NCI-H2196 treated with DMSO at 0.1 percent for 48 hours (cell line): ENCODE results near the gene RPLP2.

Experiments used
- DNase-seq: peaks from one replicate; lab custom pipeline; 2025; ENCODE audit not compliant: unreplicated experiment; lab: John Stamatoyannopoulos, UW

Gene RPLP2

DNA sequence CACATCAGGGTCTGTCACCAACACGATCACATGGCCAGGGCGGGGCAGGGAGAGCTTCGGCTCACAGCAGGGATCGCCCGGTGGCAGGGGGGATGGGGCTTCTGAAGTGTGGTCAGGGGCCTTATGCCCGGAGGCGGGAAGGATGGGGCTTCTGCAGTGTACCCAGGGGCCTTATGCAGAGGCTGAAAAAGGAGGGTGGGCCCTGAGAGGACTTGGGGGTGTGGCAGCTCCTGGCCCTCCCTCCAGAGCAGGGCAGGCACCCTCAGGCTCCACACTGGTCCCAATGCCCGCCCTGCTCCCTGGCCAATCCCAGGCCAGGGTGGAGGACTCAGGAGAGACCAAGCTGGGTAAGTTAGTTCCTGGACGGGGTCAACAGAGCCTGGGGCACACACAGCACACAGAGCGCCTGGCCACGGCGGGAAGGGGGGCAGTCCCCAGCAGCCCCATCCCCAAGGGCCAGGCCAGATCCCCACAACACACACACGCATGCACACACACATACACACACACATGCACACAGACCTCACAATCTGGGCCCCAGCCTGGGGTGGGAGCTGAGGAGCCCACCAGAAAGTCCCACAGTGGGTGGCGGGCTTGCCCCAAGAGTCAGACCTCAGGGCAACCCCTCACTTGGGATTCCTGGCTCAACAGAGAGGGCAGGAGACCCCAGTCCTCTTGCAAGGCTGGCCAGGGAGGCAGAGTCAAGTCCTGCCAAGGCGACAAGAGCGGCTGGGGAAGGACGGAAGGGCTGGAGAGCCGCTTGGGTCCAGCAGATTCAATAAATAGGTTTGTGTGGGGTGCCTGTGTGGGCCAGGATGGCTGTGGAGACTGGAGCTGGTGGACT is 18.8 kb upstream of the RPLP2 start:
- DNase-seq, result no peak

DNA sequence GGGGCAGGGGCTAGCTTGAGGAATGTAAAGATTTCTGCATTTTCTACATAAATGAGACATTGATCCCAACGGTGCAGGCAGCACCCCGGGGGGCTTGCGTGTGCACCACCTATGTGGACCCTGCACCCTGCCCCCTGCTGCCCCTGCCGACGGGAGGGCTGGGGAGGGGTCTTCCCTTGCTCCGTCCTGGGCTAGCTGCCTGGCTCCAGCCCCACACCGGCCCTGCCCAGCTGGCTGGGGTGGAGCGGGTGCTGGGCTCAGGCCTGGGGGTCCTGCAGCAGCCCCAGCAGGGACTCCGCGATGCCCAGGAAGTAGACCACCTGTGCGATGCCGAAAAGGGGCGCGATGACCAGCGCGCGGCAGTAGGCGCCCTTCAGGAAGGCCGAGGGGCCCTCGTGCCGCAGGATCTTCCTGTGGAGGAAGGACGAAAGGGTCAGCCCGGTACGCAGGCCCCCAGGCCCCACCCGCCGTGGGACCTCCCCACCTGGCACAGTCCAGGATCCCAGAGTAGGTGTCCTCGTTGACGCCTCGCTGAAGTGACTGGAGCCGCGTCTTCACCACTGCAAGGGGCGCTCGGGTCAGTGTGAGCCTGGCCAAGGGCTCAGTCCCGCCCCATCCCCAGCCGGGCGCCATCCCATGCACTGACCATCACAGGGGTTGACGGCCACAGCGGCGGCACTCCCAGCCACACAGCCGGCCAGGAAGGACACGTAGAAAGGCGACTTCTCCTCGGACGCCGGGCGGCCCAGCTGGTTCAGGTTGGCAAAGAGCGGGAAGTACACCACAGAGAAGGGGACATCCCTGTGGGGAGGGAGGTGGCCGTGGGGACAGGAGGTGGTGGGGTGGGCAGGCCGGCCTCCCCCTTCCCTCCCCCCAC is 17.9 kb upstream of the RPLP2 start:
- no peak for DNase-seq

DNA sequence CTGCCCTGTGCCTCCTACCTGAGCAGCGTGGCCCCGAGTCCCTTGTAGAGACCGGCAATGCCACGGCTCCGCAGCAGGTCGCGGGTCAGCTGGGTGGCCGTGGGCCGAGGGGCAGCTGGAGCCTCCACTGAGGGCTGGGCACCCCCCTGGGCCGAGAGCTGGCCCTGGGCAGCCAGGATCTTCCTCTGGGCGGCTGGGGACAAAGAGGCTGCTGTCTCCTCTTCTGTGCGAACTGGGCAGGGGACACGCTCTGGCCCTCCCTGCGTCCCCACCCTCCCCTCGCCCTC is 17.3 kb upstream of the RPLP2 start:
- no peak for DNase-seq

DNA sequence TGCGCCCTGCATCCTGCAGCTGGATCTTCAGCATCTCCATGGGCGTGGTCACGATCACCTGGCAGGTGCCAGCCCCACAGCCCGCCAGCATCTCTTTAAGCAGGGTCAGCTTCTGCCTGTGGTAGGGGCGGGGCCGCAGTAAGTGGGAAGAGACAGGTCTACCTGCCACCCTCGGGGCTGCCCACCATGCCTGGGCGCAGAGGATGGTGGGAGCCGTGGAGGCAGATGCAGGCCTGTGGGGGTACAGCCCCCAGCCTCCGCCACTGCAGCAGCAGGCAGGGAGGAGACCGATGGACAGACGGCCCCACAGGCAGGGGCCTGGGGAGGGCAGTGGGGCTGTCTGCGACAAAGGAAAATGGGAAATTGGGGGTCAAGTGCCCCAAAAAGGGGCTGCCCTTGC is 16.9 kb upstream of the RPLP2 start:
- no peak for DNase-seq

DNA sequence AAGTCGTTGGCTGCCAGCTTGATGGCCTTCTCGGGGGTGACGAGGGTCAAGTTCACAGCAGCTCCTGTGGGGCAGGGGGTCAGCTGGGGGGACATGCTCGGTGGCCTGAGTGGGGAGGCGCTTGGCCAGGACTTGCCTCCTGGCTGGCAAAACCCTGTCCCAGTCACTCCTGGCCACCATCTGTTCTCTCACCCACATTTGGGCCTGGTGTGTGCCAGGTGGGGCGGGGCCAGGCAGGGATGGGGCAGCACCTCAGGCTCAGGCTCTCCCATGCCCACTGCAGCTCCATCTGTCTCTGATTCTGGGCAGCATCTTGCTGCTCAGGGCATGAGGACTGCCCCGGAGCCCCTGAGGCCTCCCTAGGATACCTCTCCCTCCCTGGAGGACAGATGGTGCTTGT is 16.2 kb upstream of the RPLP2 start:
- no peak for DNase-seq

DNA sequence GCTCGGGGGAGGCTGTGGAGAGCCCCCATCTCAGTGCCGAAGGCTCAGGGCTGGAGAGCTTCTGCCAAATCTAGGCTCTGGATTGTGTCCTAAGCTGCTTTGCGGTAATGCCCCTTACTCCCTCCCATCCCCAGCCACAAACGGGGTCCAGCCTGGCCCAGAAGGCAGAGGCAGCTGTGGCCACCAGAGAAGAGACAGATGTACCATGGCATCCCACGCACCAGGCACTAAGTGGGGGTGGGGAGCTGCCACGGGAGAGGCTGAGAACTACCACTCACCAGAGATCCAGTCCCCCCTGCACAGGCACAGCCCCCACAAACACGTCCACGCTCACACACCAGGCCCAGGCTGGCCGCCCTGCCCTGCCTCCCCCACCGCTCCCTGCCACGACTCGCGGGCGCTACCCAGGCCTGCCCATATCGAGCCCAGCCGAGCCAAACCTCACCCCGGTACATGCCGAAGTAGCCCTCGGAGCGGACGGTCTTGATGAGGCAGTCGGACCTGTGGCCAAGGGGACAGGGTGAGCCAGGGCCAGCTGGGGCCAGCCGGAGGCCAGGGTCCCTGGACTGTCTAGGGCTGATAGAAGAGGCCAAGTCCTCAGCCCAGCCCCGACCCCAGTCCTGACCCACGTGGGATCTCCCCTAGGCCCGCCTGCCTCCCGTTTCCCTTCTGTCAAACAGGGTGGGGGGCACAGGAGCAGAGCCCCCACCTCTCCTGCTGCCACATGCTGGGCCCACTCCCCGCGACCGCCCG is 15.6 kb upstream of the RPLP2 start:
- no peak for DNase-seq

DNA sequence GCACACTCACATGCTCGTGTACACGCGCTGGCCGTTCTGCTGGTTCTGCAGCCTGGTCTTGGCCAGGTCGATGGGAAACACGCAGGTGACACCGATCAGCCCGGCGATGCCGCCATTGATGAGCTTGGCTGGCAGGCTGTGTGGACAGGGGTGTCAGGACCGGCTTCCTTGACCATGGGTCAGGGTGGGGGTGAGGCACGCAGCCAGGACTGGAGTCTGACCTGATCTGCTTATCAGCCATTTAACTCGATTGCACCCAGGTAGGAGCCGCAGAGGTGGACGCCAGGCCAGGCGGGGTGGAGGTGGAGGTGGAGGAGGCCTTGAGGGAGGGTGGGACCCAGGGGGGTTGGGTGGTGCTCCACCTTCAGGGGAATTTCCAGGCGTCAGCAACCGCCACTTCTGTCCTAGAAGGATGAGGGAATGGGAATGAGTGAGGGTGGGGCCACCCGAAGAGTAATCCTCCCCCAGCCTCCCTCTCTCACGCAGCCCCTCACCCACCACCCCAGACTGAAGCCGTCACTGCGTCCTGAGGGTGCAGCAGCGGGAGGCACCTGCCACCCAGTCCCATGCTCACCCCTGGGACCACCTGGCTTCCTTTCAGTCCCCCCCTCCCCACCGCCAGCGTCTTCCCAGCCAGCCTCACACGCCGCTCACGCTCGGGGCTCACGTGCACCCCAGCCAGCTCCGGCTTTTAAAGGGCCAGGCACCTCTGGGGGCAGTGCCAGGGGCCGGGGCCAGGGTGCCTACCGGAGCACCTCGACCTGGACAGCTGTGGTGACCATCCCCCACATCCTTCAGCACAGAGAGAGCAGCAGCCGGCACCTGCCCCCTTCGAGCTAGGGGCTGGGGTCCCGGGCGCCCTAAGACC is 14.8 kb upstream of the RPLP2 start:
- DNase-seq, result peak; percentile 40

DNA sequence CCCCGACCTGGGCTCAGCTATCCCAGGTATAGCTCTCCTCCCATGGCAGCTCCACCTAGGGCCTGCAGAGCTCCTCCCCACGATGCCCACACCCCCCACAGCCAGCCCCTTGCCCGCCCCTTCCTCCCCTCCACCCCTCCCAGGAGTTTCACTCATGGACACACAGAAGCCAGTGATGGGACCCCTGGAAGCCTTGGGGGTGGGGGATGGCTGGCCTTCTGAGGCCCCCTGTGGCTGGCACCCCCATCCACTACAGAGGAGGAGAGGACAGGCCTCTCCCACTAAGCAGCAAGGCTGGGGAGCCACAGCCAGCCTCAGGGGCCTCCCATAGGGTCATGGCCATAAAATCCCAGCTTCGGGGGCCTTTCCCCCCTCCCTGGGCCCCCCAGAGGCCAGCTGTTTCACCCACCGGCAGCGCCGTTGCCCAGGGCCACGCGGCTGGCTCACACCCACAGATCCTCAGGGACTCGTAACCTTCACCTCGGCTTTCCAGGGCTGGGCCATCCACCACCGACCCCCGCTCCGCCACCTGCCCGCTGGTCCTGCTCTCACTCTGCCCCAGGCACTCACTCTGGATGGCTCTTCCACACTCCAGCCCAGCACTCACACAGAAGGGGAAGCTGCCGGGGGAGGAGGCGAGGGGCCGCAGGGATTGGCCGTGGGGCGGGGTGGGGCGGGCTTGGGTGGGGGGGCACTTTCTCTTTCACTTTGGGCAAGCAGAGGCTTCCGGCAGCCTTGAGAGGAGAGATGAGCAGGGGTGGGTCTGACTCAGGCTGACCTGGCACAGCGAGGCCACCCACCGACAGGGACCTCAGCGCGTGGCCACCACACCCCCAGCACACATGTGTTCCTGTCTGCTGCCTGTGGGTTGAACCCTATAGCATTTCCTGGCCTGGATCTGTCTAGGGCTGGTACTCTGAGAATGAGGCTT is 13.9 kb upstream of the RPLP2 start:
- peak; percentile 79 for DNase-seq

DNA sequence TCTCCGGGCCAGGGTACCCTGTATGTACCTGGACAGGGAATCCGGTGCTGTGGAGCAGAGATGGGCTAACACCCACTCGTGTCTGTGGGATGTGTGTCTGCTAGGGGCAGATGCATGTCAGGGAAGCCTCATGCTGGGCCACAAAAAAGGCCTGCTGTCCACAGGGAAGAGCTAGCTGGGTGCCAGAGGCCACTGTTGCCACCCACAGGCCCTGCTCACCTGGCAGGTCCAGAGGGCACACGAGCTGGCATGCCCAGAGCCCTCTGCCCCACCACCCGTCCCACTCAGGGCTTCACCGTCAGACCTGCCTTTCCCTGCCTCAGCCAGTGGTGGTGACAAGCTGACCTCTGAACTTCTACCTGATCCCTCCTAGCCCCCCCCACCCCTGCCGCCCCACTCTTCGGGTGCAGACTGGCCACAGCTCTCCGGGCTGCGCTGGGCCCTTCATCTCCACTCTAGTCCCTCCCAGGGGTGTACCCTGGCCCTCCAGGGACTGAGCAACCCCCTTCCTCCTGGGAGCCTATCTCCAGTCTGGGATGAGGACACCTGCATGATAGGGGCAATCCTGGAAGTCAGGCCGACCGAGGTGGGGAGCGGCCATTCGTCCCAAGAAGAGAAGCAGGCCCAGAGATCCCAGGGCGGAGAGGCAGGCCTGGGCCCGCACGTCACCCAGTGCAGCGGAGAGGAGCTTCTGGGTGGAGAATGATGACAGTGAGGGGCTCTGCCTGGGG is 13.0 kb upstream of the RPLP2 start:
- DNase-seq, result no peak

DNA sequence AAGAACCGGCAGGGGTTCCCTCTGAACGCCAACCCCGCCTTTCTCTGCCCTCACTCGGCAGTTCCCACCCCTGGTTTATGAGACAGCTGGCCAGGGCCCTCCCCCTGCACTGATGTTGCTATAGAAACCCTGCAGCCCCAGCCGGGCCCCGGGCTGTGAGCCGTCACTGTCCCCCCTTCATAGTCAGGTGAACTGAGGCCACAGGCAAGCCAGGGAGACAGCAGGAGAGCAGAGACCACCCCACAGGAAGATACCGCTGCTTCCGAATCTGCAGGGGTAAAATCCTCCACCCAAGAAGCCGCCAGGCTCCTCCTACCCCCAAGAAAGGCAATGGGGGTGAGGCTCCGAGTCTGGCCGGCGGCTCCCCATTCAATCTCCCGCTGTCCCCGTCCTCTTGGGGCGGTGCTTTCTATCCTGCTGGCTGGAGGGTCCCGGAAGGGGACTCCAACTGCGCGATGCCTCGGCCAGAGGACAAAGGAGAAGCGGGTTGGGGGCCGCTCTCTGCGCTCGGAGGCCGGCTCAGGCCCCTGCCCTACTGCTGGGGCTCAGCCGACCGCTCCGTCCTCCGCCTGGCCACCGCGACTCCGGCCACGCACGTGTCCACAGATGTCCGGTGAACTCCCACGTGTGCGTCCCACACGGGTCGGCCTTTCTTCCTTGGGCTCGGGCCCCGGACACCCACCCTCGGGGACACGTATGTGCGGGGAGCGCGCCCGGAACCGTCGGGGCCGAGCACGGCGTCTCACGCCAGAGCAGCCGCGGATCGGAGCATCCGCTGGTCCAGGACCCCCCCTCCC is 12.3 kb upstream of the RPLP2 start:
- peak; percentile 64 for DNase-seq

DNA sequence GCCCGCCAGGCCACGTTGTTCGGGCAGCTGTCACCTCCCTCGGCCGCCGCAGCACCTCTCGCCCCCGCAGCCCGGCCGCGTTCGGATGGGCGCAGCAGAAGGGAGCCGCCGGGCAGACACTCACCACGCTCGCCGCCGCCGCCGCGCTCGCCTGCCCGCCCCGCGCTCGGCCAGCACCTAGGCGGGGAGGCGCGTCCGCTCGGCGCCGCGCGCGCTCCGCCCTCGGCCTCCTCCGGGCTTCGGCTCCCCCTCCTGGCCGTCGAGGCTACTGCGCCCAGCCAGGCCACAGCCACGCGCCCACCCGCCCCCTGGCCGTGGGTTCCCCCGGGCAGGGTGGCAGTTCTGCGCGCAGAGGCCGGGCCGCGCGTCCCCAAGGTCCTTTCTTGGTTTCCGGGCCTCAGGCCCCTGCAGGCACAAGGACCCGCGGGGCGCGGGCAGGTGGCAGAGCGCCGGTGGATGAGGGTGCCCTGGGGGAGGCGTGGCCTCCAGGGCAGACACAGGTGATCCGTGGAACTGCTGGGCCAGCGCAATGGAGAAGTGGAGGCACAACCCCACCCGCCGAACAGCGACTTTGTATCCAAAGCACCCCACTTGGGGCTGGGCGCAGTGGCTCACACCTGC is 11.6 kb upstream of the RPLP2 start, which contains the start of gene SLC25A22:
TSS of gene SLC25A22 (minus strand) at position 189 of the 621 bp plus-strand sequence. CDS start 3,275 bp downstream, outside the sequence.
- peak; percentile 59 for DNase-seq

DNA sequence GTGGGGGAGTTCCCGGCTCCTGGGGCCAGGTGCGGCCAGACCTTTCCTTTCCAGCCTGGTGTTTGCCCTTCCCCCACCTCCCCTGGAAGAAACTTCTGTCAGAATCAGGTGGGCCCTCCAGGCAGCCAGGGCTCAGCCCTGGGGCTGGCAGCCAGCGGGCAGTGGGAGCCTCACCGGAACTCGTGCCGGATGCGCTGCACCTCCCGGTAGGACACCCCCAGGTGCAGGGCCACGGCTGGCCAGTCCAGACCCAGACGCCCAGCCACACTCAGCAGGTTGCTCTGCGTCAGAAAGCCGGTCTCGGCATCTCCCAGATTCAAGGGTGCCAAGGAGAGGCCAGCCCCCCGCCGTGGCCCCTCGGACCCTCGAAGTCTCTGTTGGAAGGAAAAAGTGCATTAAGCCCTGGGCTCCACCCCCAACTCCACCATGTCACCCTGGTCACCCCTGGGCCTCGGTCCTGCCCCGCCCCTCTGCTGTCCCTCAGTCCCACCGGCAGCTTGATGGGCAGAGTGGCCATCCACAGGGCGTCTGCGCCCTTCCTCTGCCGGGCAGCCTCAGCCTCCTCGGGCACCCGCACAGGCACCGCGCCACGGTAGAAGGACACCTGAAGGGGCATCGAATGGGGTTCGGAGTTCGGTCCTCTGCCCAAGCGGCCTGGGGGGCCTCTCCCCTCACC is 10.0 kb upstream of the RPLP2 start:
- DNase-seq, result no peak

DNA sequence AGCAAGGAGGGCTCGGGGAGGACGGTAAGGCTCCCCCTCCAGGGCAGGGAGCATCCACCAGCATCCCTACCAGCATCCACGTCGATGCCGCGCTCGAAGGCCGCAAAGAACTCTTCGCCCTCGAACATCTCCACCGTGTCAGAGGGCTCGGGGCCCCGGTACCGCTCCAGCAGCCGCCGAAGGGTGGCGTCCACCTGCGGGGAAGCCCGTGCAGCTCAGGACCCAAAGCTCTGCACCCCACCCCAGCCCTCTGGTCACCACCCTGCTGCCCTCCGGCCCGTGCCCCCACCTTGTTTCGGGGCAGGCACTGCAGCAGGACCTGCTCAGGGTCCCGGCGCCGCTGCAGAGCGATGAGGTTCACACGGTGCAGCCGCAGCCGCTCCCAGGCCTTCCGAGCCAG is 9.3 kb upstream of the RPLP2 start:
- DNase-seq, result no peak

DNA sequence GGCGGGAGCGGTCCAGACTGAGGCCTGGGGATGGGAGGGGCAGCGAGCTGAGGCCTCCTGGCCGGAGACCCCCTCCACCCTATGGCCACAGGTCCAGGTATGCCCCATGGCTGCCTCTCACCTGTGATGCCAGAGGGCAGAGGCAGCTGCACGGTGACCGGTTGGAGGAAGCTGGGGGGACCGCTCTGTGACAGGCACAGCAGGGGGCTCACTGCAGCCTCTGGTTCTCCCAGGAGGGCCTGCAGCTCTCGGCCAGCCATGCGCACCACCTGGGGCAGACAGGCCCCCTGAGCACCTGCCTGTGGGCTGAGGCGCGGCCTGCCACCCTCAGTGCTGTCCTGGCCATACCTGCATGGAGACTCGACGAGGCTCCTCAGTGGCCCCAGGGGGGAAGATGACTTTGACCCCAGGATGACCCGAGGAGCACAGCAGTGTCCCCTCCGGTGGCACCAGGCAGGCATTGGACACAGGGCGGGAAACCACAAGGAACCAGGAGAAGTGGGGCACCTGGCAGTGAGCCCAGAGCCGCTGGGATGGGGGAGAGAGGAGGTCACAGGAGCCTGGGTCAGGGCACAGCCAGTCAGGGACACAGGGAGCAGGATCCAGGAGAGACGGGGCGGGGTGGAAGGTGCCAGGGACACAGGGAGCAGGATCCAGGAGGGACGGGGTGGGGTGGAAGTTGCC is 8.5 kb upstream of the RPLP2 start:
- DNase-seq, result no peak

DNA sequence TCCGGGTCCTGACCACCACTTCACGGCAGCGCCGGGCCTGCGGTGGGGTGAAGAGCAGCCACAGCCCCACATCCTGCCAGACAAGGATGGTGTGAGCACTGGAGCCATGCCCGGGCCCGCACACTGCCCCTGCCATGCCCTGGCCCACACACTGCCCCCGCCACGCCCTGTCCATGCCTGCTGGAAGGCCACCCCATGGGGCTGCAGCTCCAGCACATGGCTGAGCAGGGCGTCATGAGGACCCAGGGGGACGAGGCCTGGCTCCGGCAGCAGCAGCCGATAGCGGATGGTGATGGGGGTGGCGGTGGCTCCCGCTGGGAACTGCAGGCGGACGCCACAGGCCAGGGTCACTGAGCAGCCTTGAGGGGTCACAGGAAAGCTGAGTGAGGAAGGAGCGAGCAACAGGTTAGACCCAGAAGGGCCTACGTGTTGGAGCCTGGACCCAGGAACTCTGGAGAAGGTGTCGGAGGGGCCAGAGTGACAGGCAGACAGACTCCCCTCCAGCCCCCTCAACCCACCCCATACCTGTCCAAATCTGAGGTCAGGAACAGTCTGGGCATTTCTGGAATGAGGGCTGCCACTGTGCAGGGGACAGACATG is 7.6 kb upstream of the RPLP2 start:
- no peak for DNase-seq
